Kidney capillary endothelial cell (primary cell): ENCODE measurements around the gene TUT4.

Experiments used
- DNase-seq: peaks from one replicate; pipeline ENCODE4 v3.0.0-alpha.2; 2018; ENCODE audit warnings: low spot score

TUT4 gene

GRCh38 chr1:52532247-52532646, 20.6 kb downstream of the TUT4 start:
- no peak for DNase-seq

GRCh38 chr1:52531249-52531872, 21.5 kb downstream of the TUT4 start:
- no peak for DNase-seq

GRCh38 chr1:52530563-52531144, 22.2 kb downstream of the TUT4 start:
- no peak for DNase-seq

GRCh38 chr1:52523376-52523775, 29.5 kb downstream of the TUT4 start:
- no peak for DNase-seq

GRCh38 chr1:52520148-52520547, 32.7 kb downstream of the TUT4 start:
- no peak for DNase-seq

- no peak for DNase-seq
Measured at GRCh38 chr1:52518962-52519361, 33.9 kb downstream of the TUT4 start.

- DNase-seq: no peak
Measured at GRCh38 chr1:52511851-52512615, 40.9 kb downstream of the TUT4 start.

GRCh38 chr1:52511439-52511838, 41.5 kb downstream of the TUT4 start:
- no peak for DNase-seq

GRCh38 chr1:52506920-52507546, 45.9 kb downstream of the TUT4 start:
- no peak for DNase-seq

GRCh38 chr1:52506349-52506748, 46.5 kb downstream of the TUT4 start:
- DNase-seq: no peak

GRCh38 chr1:52504720-52505119, 48.2 kb downstream of the TUT4 start:
- DNase-seq: no peak

GRCh38 chr1:52503706-52504105, 49.2 kb downstream of the TUT4 start:
- no peak for DNase-seq

- DNase-seq: no peak
Measured at GRCh38 chr1:52502789-52503188, 50.1 kb downstream of the TUT4 start.

GRCh38 chr1:52487632-52488031, 65.3 kb downstream of the TUT4 start:
- DNase-seq: no peak

- DNase-seq: no peak
Measured at GRCh38 chr1:52482326-52483004, 70.4 kb downstream of the TUT4 start.

- no peak for DNase-seq
Measured at GRCh38 chr1:52479076-52479475, 73.8 kb downstream of the TUT4 start.

GRCh38 chr1:52477876-52478275, 75.0 kb downstream of the TUT4 start:
- no peak for DNase-seq

GRCh38 chr1:52476943-52477342, 75.9 kb downstream of the TUT4 start:
- no peak for DNase-seq

- DNase-seq: no peak
Measured at GRCh38 chr1:52474807-52475206, 78.1 kb downstream of the TUT4 start.

- no peak for DNase-seq
Measured at GRCh38 chr1:52473039-52473438, 79.9 kb downstream of the TUT4 start.

GRCh38 chr1:52472384-52472783, 80.5 kb downstream of the TUT4 start:
- no peak for DNase-seq

- no peak for DNase-seq
Measured at GRCh38 chr1:52469108-52469507, 83.8 kb downstream of the TUT4 start.
